SW480 (cell line): Measurements from ENCODE around the gene MACROD2.

Source experiments
- DNase-seq: peaks from one replicate; pipeline ENCODE4 v3.0.0-alpha.2; 2016; ENCODE audit warnings: low spot score

The MACROD2 gene

GRCh38 chr20:14816471-14816870 lies 821.2 kb downstream of the MACROD2 start:
- DNase-seq = no peak

GRCh38 chr20:14817101-14817500 lies 821.8 kb downstream of the MACROD2 start:
- no peak for DNase-seq

GRCh38 chr20:14820771-14821170 lies 825.5 kb downstream of the MACROD2 start:
- no peak for DNase-seq

- no peak for DNase-seq
Observed at GRCh38 chr20:14821251-14821650, 825.9 kb downstream of the MACROD2 start.

GRCh38 chr20:14824996-14825395 lies 829.7 kb downstream of the MACROD2 start:
- no peak for DNase-seq

- DNase-seq = no peak
Observed at GRCh38 chr20:14826543-14827313, 831.4 kb downstream of the MACROD2 start.

- DNase-seq = no peak
Observed at GRCh38 chr20:14828459-14828858, 833.1 kb downstream of the MACROD2 start.

- DNase-seq = no peak
Observed at GRCh38 chr20:14829906-14830305, 834.6 kb downstream of the MACROD2 start.

- no peak for DNase-seq
Observed at GRCh38 chr20:14830466-14830865, 835.1 kb downstream of the MACROD2 start.

GRCh38 chr20:14830899-14831298 lies 835.6 kb downstream of the MACROD2 start:
- no peak for DNase-seq

- DNase-seq = no peak
Observed at GRCh38 chr20:14832630-14833029, 837.3 kb downstream of the MACROD2 start.

- DNase-seq = no peak
Observed at GRCh38 chr20:14838663-14839628, 843.6 kb downstream of the MACROD2 start.

- no peak for DNase-seq
Observed at GRCh38 chr20:14845199-14846160, 850.2 kb downstream of the MACROD2 start.

- DNase-seq = no peak
Observed at GRCh38 chr20:14848806-14849205, 853.5 kb downstream of the MACROD2 start.

- no peak for DNase-seq
Observed at GRCh38 chr20:14853079-14853478, 857.8 kb downstream of the MACROD2 start.

- DNase-seq = no peak
Observed at GRCh38 chr20:14855171-14855570, 859.9 kb downstream of the MACROD2 start.

GRCh38 chr20:14859627-14860026 lies 864.3 kb downstream of the MACROD2 start:
- DNase-seq = no peak

GRCh38 chr20:14860410-14860814 lies 865.1 kb downstream of the MACROD2 start:
- DNase-seq = peak; percentile 34

GRCh38 chr20:14861028-14861699 lies 865.8 kb downstream of the MACROD2 start:
- DNase-seq = no peak

- DNase-seq = peak; percentile 66
Observed at GRCh38 chr20:14865169-14865568, 869.9 kb downstream of the MACROD2 start.

- DNase-seq = no peak
Observed at GRCh38 chr20:14865731-14866130, 870.4 kb downstream of the MACROD2 start.
